Liver (tissue), 3 donors: ENCODE measurements around the gene TMPRSS6.

Source experiments
- RAD21 ChIP-seq, 2 donors: IDR thresholded peaks; 2 replicates each; pipeline ENCODE4 v1.6.1; 2016; ENCODE audit warnings: antibody characterized with exemption in 2 of 2, mild to moderate bottlenecking in 2 of 2
- RXRA ChIP-seq, 2 donors: IDR thresholded peaks; 2 replicates each; pipeline ENCODE4 v1.6.1; 2017 to 2018; ENCODE audit warnings: antibody characterized with exemption in 2 of 2, mild to moderate bottlenecking in 1 of 2
- SP1 ChIP-seq: IDR thresholded peaks from 2 replicates; pipeline ENCODE4 v1.6.1; 2018; ENCODE audit warnings: antibody characterized with exemption, mild to moderate bottlenecking
- TF ChIP-seq, protein P1 (sequence below): fragments of 150-350 bp; IDR thresholded peaks from 2 replicates; pipeline ENCODE4 v1.5.1; 2017; ENCODE audit warnings: improper control_type of control experiment, low read depth, low read length; ENCODE audit not compliant: missing input control
- TF ChIP-seq, protein P2 (sequence below): IDR thresholded peaks from 2 replicates; pipeline ENCODE4 v1.6.1; 2016; ENCODE audit warnings: antibody characterized with exemption, mild to moderate bottlenecking
- TF ChIP-seq, protein P3 (sequence below): IDR thresholded peaks from 2 replicates; pipeline ENCODE4 v1.6.1; 2016; ENCODE audit warnings: antibody characterized with exemption
- TF ChIP-seq, protein P4 (sequence below): IDR thresholded peaks from 2 replicates; pipeline ENCODE4 v1.6.1; 2016; ENCODE audit warnings: antibody characterized with exemption
- TF ChIP-seq, protein P5 (sequence below): IDR thresholded peaks from 2 replicates; pipeline ENCODE4 v1.6.1; 2016; ENCODE audit warnings: antibody characterized with exemption
- donor health status: healthy.
- donor health status: healthy.

DNA sequence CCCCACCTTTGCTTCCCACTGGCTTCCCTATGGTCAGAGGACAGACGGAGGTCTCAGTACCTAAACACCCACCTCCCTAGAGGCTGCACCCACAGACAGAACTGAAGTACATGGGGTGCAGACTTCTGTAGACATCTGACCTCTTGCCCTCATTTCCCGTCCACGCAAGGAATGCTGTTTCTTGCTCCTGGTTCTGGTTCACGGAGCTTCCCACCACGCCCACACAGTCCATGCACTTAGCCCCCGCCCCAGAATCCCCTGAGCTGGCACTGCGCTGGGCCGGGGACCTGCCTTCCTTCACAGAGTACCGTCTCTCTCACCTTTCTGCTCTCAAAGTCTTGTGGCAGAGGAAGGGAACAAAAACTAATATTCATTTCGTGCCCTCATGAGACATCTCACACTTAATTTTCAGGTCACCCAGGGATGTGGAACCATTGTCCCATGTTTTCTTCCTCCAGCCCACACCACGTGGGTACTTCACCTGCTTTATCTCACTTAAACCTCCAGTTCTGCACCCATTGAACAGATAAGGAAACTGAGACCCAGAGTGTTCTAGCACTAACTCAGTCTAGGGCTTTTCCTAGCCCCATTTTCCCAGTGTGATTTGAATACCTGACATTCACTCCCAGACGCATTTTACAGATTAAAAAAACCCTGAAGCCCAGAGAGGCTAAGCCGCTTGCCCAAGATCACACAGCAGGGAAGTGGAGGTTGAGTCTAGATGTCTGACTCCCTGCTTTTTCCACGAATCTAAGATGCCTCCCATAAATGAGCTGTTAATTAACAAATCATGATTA lies 5.7 kb downstream of the TMPRSS6 start:
- TF ChIP-seq, protein P1, sequence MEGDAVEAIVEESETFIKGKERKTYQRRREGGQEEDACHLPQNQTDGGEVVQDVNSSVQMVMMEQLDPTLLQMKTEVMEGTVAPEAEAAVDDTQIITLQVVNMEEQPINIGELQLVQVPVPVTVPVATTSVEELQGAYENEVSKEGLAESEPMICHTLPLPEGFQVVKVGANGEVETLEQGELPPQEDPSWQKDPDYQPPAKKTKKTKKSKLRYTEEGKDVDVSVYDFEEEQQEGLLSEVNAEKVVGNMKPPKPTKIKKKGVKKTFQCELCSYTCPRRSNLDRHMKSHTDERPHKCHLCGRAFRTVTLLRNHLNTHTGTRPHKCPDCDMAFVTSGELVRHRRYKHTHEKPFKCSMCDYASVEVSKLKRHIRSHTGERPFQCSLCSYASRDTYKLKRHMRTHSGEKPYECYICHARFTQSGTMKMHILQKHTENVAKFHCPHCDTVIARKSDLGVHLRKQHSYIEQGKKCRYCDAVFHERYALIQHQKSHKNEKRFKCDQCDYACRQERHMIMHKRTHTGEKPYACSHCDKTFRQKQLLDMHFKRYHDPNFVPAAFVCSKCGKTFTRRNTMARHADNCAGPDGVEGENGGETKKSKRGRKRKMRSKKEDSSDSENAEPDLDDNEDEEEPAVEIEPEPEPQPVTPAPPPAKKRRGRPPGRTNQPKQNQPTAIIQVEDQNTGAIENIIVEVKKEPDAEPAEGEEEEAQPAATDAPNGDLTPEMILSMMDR: no peak
- TF ChIP-seq, protein P2, sequence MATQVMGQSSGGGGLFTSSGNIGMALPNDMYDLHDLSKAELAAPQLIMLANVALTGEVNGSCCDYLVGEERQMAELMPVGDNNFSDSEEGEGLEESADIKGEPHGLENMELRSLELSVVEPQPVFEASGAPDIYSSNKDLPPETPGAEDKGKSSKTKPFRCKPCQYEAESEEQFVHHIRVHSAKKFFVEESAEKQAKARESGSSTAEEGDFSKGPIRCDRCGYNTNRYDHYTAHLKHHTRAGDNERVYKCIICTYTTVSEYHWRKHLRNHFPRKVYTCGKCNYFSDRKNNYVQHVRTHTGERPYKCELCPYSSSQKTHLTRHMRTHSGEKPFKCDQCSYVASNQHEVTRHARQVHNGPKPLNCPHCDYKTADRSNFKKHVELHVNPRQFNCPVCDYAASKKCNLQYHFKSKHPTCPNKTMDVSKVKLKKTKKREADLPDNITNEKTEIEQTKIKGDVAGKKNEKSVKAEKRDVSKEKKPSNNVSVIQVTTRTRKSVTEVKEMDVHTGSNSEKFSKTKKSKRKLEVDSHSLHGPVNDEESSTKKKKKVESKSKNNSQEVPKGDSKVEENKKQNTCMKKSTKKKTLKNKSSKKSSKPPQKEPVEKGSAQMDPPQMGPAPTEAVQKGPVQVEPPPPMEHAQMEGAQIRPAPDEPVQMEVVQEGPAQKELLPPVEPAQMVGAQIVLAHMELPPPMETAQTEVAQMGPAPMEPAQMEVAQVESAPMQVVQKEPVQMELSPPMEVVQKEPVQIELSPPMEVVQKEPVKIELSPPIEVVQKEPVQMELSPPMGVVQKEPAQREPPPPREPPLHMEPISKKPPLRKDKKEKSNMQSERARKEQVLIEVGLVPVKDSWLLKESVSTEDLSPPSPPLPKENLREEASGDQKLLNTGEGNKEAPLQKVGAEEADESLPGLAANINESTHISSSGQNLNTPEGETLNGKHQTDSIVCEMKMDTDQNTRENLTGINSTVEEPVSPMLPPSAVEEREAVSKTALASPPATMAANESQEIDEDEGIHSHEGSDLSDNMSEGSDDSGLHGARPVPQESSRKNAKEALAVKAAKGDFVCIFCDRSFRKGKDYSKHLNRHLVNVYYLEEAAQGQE: no peak
- TF ChIP-seq SP1 (no peak), RXRA (IDR thresholded peaks at IDR 0.05) (no peak), RAD21 (IDR thresholded peaks at IDR 0.05) (no peak)
- TF ChIP-seq, protein P3, sequence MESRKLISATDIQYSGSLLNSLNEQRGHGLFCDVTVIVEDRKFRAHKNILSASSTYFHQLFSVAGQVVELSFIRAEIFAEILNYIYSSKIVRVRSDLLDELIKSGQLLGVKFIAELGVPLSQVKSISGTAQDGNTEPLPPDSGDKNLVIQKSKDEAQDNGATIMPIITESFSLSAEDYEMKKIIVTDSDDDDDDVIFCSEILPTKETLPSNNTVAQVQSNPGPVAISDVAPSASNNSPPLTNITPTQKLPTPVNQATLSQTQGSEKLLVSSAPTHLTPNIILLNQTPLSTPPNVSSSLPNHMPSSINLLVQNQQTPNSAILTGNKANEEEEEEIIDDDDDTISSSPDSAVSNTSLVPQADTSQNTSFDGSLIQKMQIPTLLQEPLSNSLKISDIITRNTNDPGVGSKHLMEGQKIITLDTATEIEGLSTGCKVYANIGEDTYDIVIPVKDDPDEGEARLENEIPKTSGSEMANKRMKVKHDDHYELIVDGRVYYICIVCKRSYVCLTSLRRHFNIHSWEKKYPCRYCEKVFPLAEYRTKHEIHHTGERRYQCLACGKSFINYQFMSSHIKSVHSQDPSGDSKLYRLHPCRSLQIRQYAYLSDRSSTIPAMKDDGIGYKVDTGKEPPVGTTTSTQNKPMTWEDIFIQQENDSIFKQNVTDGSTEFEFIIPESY: no peak
- TF ChIP-seq, protein P4, sequence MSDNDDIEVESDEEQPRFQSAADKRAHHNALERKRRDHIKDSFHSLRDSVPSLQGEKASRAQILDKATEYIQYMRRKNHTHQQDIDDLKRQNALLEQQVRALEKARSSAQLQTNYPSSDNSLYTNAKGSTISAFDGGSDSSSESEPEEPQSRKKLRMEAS: no peak
- TF ChIP-seq, protein P5, sequence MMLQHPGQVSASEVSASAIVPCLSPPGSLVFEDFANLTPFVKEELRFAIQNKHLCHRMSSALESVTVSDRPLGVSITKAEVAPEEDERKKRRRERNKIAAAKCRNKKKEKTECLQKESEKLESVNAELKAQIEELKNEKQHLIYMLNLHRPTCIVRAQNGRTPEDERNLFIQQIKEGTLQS: no peak
